ENCODE data around the gene NFATC2.

Gene NFATC2

GRCh38 chr20:51426718-51427650 lies 115.5 kb downstream of the NFATC2 start:
- DNase-seq, result no peak

GRCh38 chr20:51425347-51426106 lies 117.0 kb downstream of the NFATC2 start:
- DNase-seq, result no peak

- no peak for DNase-seq
Measured at GRCh38 chr20:51424270-51425117, 118.0 kb downstream of the NFATC2 start.

- no peak for DNase-seq
Measured at GRCh38 chr20:51423810-51424209, 118.7 kb downstream of the NFATC2 start.

GRCh38 chr20:51423290-51423667 lies 119.2 kb downstream of the NFATC2 start:
- DNase-seq, result no peak

GRCh38 chr20:51422514-51423289 lies 119.8 kb downstream of the NFATC2 start:
- no peak for DNase-seq

GRCh38 chr20:51420805-51421204 lies 121.7 kb downstream of the NFATC2 start:
- no peak for DNase-seq

GRCh38 chr20:51420111-51420510 lies 122.4 kb downstream of the NFATC2 start:
- DNase-seq, result no peak

- DNase-seq, result no peak
Measured at GRCh38 chr20:51419646-51420045, 122.9 kb downstream of the NFATC2 start.

- DNase-seq, result no peak
Measured at GRCh38 chr20:51419231-51419630, 123.3 kb downstream of the NFATC2 start.

GRCh38 chr20:51418137-51418529 lies 124.4 kb downstream of the NFATC2 start:
- DNase-seq, result no peak

GRCh38 chr20:51417250-51418136 lies 125.0 kb downstream of the NFATC2 start:
- DNase-seq, result no peak

- no peak for DNase-seq
Measured at GRCh38 chr20:51416532-51417249, 125.8 kb downstream of the NFATC2 start.

GRCh38 chr20:51413857-51414256 lies 128.7 kb downstream of the NFATC2 start:
- DNase-seq, result no peak

- DNase-seq, result no peak
Measured at GRCh38 chr20:51412951-51413481, 129.5 kb downstream of the NFATC2 start.

GRCh38 chr20:51412333-51412871 lies 130.1 kb downstream of the NFATC2 start:
- no peak for DNase-seq

GRCh38 chr20:51411870-51412269 lies 130.6 kb downstream of the NFATC2 start:
- DNase-seq, result no peak

GRCh38 chr20:51410586-51411325 lies 131.8 kb downstream of the NFATC2 start:
- DNase-seq, result no peak

All from activated CD4-positive, alpha-beta T cell treated with anti-CD3 and anti-CD28 coated beads, Interleukin-2, amount 50 U/mL, for 1 hour (primary cell).